GM19328 (cell line): ENCODE data around the gene FOXO3.

ENCODE experiments used
- ATAC-seq: cut with Tn5 transposase; IDR thresholded peaks from one replicate; pipeline ENCODE4 v1.9.1; 2021; ENCODE audit warnings: mild to moderate bottlenecking, moderate library complexity; ENCODE audit not compliant: unreplicated experiment

The FOXO3 gene

GRCh38 chr6:108594151-108594550 lies 33.4 kb downstream of the FOXO3 start:
- no peak for ATAC-seq

GRCh38 chr6:108594640-108595039 lies 33.9 kb downstream of the FOXO3 start:
- no peak for ATAC-seq

DNA sequence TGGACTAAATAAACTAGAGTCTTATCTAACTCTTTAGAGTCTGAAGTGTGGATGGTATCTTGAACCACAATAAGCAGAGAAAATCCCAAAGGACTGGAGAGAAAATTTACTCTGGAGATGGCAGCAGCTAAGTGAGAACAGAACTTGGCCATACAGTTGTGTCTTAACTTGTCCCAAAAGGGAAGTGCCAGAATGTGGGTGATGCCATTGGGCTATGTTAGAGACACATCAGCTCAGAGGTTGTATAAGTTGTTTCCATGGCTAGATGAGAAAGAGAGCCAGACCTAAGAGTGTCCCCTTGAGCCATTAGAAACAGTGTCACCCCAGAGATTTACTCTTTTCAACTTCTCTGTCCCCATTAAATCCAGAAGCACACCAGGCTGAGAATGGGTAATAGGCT lies 36.2 kb downstream of the FOXO3 start:
- ATAC-seq = no peak

- no peak for ATAC-seq
These were observed 37.0 kb downstream of the FOXO3 start for GRCh38 chr6:108597572-108598304.

- no peak for ATAC-seq
These were observed 37.7 kb downstream of the FOXO3 start for GRCh38 chr6:108598305-108598863.

- ATAC-seq = no peak
These were observed 43.4 kb downstream of the FOXO3 start for GRCh38 chr6:108604156-108604555.

DNA sequence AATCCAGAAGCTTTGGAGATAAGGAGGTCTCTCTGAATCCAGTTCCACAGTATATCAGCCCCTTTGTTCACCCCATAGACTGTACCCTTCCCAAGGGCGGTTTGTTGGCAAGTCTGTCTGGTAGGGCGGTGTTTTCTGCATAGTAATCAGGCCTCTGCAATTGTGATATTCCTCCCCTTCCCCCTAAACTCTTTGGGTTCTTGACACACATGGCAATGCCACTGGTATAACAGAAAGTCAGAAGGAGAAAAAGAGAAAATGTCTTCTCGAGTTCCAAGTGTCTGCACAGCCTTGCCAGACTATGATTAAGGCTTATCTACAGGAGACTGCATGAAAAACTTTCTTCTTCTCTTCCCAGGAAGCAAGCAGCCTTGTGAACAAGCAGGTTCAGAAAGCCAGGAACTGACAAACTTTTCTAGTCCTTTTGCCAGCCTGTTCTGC lies 45.6 kb downstream of the FOXO3 start:
- no peak for ATAC-seq

DNA sequence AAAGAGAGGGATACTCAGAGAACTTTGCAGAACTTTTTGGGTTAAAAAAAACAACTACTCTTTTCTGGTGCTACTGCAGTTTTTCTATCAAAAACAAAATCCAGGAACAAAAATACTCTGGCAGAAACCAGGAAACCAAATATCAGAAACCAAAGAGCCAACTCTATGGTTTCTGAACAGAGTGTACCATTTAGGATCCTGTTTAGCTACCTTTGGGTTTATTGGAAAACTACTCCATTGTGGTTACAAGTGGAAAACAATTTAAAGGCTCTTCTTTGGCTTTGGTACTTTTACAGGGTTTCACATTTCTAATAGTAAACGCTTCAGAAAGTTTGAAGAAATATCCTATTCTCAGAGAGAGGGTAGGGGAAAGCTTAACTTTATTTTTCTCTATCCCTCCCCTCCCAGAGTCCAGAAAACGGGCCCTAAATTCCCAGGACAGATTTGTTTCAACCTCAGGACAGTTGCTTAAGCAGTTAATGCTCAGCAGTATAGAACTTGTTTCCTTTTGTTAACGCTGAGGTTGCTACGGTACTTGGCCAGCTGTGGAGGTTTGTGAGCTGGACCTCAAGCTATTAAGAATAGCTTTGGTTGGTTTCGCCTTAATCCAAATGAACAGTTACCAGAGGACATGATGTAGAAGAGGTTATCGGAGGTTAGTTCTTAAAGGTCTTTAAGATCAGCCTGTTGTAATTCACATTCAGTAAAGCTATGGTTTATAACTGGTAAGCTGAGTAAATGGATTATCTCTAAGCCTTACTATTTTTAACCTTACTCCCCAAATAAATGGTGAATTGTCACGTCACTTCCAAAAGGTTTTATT lies 47.9 kb downstream of the FOXO3 start:
- ATAC-seq = no peak

DNA sequence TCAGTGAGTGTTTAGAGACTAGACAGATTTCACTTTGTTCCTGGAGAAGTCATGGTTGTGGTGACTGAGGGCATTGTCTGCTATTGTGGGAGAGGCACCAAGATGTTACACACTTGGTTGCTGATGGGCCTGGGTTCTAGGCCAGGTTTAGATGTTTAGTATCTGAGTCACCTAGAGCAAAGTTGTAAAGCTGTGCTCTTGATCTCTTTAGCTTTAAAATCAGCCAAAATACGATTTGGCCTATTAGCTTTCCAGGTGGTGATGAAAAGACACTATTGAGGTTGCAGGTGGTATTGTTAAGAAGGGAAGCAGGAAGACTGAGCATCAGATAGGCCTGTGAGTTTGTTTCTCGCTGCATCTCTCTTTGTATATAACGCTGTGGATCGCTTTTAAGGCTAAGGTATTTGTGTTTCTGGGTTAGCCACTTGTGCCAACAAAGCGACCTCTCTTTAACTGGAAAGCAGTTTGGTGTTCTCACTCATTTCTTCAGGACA lies 48.6 kb downstream of the FOXO3 start:
- ATAC-seq = no peak

DNA sequence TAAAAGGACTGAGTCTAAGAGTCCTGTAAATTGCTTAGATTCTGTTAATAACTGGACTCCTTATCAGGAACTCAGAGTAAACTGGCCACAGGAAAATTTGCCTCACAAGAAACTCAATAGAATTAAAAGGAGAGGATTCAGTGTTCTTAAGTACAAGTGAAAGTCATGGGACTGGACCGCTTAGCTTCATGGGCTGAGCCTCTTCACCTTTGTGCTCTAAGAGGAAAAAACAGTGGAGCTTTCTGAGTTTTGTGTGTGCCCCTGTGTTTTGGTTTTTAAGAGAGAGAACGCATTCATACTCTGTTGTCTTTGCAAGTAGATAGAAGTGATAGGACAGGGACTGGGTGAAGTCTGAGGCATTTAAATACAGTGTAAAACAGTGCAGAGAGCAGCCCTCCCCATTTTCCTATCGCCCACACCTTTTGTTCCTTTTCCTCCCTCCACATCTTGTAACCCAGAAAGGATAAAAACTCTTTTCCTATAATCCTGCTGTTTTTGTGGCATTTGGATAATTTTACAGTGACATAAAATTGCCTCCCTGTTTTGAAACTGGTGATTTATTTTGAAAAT lies 49.6 kb downstream of the FOXO3 start:
- no peak for ATAC-seq

- ATAC-seq = no peak
These were observed 50.4 kb downstream of the FOXO3 start for GRCh38 chr6:108610957-108611586.

DNA sequence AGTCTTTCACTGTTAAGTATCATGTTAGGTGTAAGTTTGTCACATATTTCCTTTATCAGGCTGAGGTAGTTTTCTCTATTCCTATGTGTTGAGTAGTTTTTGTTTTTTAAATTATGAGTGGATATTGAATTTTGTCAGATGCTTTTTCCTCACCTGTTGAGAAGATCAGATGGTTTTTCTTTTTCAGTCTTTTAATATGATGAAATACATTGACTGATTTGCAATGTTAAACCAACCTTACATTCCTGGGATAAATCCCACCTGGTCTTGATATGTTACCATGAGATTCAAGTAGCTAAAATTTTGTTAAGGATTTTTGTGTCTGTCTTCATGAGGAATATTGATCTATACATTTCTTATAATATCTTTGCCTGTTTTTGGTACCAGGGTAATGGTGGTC lies 52.1 kb downstream of the FOXO3 start:
- no peak for ATAC-seq

- no peak for ATAC-seq
These were observed 55.8 kb downstream of the FOXO3 start for GRCh38 chr6:108616544-108616943.

GRCh38 chr6:108616973-108617372 lies 56.3 kb downstream of the FOXO3 start:
- ATAC-seq = no peak

GRCh38 chr6:108618623-108619152 lies 58.0 kb downstream of the FOXO3 start:
- no peak for ATAC-seq

- ATAC-seq = no peak
These were observed 58.9 kb downstream of the FOXO3 start for GRCh38 chr6:108619431-108620197.

- ATAC-seq = no peak
These were observed 60.4 kb downstream of the FOXO3 start for GRCh38 chr6:108621117-108621516.

DNA sequence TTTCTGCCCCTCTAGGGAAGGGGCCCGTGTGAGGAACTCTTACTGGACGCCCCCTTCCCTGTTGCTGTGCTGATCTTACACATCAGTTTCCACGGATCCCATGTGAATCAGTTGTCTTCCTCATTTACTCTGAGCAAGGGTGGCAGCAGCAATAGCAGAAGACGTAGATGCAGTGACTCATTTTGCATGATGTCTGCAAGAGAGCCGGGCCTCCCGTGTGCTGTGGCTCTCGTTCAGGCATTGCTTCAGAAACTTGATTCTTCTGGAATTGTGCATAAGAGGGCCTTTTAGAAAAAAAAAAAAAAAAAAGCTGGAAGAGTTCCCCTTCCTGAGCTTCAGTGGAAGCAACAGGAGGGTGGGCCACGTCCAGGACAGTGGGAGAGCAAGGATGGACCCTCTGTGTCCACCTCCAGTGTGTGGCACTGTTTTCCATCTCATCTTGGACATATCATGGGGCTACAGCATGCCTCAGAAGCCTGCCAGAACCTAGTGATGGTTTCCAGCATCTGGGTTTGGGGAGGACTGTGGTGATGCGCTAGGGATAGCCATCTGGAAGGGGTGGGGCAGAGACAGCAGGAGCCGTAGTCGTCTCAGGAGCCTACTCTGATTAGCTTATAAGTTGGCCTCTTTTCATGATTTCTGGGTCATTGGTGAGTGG lies 62.1 kb downstream of the FOXO3 start:
- no peak for ATAC-seq

DNA sequence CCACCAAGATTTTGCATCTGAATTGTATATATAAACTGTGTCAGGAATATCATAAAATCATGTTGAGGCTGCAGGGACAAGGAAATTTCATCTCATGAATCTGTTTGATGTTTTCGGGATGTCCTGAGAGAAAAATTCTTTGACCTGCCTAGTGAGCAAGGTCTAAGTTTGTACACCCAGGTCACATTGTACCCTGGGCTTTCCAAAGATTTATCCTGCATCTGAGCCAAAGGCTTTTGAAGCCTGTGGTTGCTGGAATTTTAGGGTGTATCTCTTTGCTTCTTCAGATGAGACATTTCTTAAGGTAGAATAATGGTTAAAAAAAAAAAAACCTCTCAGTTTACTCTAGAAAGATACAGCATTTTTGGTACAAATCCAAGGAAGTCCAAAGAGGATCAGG lies 63.3 kb downstream of the FOXO3 start:
- no peak for ATAC-seq
